Pancreas (tissue), 10 donors: Measurements from ENCODE around the gene SLC34A2. TPM values are rescaled to one million over a fixed set of nuclear protein-coding genes. Genes with fewer than 3 reads are reported as not detected.
A peak's percentile ranks its signal among the peaks of the same experiment; 100 is the strongest.
"Not testable (repeated sequence)": the region's sequence is repeated elsewhere in the genome, so short reads cannot be mapped to it uniquely, and the experiment has no call there.

ENCODE experiments used
- ATAC-seq, 4 donors: fragments of 200-7000 bp; cut with Tn5 transposase; one replicate each; pipeline versions ENCODE4 v1.8.0 to v1.9.1; 2020; ENCODE audit warnings: mild to moderate bottlenecking in 4 of 4, moderate library complexity in 4 of 4
- DNase-seq, 6 donors: peaks; one replicate each; pipeline ENCODE4 v3.0.0-alpha.2; 2020
- FAIRE-seq: peaks from 2 replicates; lab custom pipeline; 2012; peaks lifted over from hg19 to GRCh38; lab: Jason Lieb, UNC
- H3K27ac ChIP-seq, 4 donors: fragments of 200-600 bp; sonication (generic); 1 replicate in 3 of 4; 2 replicates in 1 of 4; pipeline versions ENCODE4 v1.5.0 to v1.8.0; 2020
- H3K27me3 ChIP-seq, 4 donors: fragments of 200-600 bp; one replicate each; pipeline ENCODE4 v1.8.0; 2021
- H3K36me3 ChIP-seq, 3 donors: fragments of 200-600 bp; sonication (generic) in 1 of 3; one replicate each; pipeline versions ENCODE4 v1.5.0 to v1.8.0; 2020 to 2021
- H3K4me1 ChIP-seq, 3 donors: fragments of 200-600 bp; one replicate each; pipeline ENCODE4 v1.8.0; 2021
- H3K4me3 ChIP-seq, 4 donors: fragments of 200-600 bp; sonication (generic) in 2 of 4; one replicate each; pipeline versions ENCODE4 v1.5.0 to v1.8.0; 2020 to 2021
- H3K9me3 ChIP-seq, 4 donors: fragments of 200-600 bp; one replicate each; pipeline ENCODE4 v1.8.0; 2021
- WGBS, 2 donors: extraction: QIAGEN DNeasy Blood & Tissue Kit; methylation state at CpG; one replicate each; pipeline ENCODE4 v1.1.7; 2013; 5-methylcytosine and 5-hydroxymethylcytosine counted together
- intact Hi-C, 3 donors: fragments of 100-400 bp; cut with DNase I; formaldehyde crosslinking; loops; one replicate each; pipeline versions ENCODE4 v1.11.1 to v1.14.2; 2022
- polyA plus RNA-seq, 2 donors: library from polyadenylated mRNA; stranded (reverse); fragments of 200-250 nt; gene quantifications; one replicate each; pipeline ENCODE4 v1.2.3, GENCODE V29; 2013
- total RNA-seq, 6 donors: library from RNA; stranded (reverse); fragmentation: NEBNext Ultra II Directional in 4 of 6; extraction: Animal tissue kit (Norgen Biotek cat#: 25700) in 4 of 6; gene quantifications; one replicate each; pipeline versions ENCODE4 v1.2.1 to v1.2.4, GENCODE V29; 2021 to 2023
- TF ChIP-seq, protein P1 (sequence below), 4 donors: fragments of 200-600 bp; sonication (generic) in 3 of 4; IDR thresholded peaks; one replicate each; pipeline versions ENCODE4 v1.5.0 to v1.8.0; 2021; ENCODE audit warnings: antibody characterized with exemption in 4 of 4
- donor health status: healthy with polysubstance abuse.
- donor health status: DM: no; HTN: no; CAD: no; lungs with moderate emphysema.
- donor health status: DM: no; HTN: no; CAD: no.
- donor health status: control.
- donor health status: control.
- donor health status: Bipolar disorder and iron deficiency.
- donor health status: DM: yes; HTN: yes; CAD: no.
- donor health status: DM: no; HTN: no; CAD: no.
- donor health status: DM: no; HTN: no; CAD: no.
- donor health status: DM: yes; HTN: yes; CAD: no.

The SLC34A2 gene, protein sequence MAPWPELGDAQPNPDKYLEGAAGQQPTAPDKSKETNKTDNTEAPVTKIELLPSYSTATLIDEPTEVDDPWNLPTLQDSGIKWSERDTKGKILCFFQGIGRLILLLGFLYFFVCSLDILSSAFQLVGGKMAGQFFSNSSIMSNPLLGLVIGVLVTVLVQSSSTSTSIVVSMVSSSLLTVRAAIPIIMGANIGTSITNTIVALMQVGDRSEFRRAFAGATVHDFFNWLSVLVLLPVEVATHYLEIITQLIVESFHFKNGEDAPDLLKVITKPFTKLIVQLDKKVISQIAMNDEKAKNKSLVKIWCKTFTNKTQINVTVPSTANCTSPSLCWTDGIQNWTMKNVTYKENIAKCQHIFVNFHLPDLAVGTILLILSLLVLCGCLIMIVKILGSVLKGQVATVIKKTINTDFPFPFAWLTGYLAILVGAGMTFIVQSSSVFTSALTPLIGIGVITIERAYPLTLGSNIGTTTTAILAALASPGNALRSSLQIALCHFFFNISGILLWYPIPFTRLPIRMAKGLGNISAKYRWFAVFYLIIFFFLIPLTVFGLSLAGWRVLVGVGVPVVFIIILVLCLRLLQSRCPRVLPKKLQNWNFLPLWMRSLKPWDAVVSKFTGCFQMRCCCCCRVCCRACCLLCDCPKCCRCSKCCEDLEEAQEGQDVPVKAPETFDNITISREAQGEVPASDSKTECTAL
- total RNA-seq, result 10 to 100 TPM in 2 of 6 donors, 1 to 10 TPM in 4; 6.0 to 21.1 (median 8.3) TPM
- 1 to 10 TPM; 3.9 TPM for polyA plus RNA-seq

DNA sequence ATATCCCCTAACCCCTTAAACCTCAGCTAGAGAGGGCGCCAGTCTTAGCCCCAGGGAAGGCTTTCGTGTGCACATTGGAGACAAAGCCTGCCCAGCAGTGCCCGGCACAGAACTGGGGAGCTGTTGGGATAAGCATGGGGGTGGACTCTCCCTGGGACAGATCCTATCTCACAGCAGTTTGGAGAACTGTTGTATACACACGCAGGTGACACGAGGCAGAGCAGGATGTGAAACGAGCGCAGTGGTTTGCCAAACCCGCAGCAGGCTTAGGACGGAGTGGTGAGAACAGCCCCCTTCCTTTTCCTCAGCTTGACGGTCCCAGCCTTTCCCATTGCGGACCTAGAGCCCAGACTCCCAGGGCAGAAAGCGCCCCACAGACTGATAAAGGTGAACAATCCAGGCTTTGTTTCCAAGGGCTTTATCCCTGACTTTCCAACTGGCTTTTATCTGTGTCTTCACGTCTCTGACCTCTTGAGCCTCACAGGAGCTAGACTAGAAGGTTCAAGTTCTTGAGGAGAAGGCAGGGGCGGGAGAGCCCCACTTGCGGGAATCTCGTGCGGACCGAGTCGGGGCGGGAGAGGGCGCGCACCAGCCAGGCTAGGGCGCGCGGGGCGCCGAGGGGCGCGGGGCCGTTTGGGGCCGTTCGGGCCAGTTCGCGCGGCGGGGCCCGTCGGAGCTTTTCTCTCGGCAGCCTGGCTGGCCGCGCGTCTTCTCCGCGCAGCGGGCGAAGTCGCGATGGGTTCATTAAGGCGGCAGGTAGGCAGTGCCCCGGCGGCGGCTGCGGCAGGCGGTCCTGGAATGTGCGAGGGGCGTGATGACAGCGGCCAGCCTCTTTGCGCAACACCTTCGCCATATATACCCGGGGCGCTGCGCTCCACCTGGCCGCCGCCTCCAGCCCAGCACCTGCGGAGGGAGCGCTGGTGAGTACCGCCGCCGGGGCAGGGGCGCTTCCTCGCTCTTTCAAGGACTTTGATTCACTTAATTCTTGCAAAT lies at the start of gene SLC34A2:
Gene SLC34A2, plus strand, starts transcription at position 881 of the 993 bp plus-strand sequence. CDS start 6,650 bp downstream, outside the sequence.
- no peaks in the 10 kb centered on the region for H3K4me1 ChIP-seq
- ATAC-seq, result peak; percentile 65 to 79 (median 70)
- TF ChIP-seq, protein P1, sequence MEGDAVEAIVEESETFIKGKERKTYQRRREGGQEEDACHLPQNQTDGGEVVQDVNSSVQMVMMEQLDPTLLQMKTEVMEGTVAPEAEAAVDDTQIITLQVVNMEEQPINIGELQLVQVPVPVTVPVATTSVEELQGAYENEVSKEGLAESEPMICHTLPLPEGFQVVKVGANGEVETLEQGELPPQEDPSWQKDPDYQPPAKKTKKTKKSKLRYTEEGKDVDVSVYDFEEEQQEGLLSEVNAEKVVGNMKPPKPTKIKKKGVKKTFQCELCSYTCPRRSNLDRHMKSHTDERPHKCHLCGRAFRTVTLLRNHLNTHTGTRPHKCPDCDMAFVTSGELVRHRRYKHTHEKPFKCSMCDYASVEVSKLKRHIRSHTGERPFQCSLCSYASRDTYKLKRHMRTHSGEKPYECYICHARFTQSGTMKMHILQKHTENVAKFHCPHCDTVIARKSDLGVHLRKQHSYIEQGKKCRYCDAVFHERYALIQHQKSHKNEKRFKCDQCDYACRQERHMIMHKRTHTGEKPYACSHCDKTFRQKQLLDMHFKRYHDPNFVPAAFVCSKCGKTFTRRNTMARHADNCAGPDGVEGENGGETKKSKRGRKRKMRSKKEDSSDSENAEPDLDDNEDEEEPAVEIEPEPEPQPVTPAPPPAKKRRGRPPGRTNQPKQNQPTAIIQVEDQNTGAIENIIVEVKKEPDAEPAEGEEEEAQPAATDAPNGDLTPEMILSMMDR (IDR thresholded peaks at IDR 0.05), result no peak
- peak within 1 kb of the TSS; percentile 23 to 75 (median 68) for H3K27ac ChIP-seq
- no peaks in the 10 kb centered on the region for H3K27me3 ChIP-seq
- 2 to 3% methylated on average over 59 to 71 of the region's 71 CpGs for WGBS, 2 donors
- peak in 5 of 6 donors; percentile 30 to 76 (median 64) for DNase-seq
- H3K36me3 ChIP-seq, result no peaks in the 10 kb centered on the region
- peak within 1 kb of the TSS in 3 of 4 donors; percentile 8 to 36 (median 33) for H3K4me3 ChIP-seq
- intact Hi-C loops, result no loop called here
- H3K9me3 ChIP-seq, result no peaks in the 10 kb centered on the region
- no peak for FAIRE-seq

DNA sequence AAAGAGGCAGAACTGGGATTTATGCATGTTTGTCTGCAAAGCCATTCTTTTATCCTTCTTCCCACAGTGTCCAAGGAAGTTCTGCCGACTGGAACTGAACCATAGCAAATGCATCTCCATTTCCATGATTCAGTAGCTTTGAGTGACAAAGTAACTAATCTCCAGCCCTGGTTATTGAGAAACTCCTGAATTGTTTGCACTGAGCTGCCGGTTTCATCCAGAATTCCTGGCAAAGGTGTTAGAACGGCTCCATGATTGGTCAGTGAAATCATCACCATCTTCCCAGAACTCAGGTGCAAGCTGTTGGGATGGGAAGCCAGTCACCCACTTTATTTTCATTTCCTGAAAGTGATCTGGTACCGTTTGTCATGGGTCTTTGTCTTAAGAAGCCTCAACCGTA lies 47.0 kb upstream of the SLC34A2 start:
- DNase-seq, result no peak

DNA sequence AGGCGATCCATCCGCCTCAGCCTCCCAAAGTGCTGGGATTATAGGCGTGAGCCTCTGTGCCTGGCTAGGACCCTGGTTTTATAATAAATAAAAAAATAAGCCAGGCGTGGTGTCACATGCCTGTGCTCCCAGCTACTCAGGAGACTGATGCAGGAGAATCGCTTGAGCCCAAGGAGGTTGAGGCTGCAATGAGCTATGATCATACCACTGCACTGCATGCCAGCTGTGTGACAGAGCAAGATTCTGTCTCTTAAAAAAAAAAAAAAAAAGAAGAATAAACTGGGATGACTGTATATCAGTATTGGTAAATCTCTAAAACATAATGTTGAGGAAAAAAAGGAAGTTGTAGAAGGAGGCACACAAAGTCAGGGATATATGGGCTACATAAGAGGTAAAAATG lies 45.7 kb upstream of the SLC34A2 start:
- FAIRE-seq, result no peak
- 77 to 84% methylated on average over 5 of the region's 5 CpGs for WGBS, 2 donors

More for the DNA sequence above, 47.0 kb upstream of the SLC34A2 start:
- TF ChIP-seq, protein P1 (IDR thresholded peaks at IDR 0.05), result no peak
- WGBS, 2 donors, result 33 to 41% methylated on average over 5 of the region's 5 CpGs
- no peak overlapping the region for H3K4me3 ChIP-seq
- H3K27ac ChIP-seq, result no peak overlapping the region
- H3K4me1 ChIP-seq, result no peaks in the 10 kb centered on the region
- FAIRE-seq (no peak), ATAC-seq (peak in 3 of 4 donors; percentile 26 to 59 (median 50))
- intact Hi-C loops, result no loop called here
- H3K36me3 ChIP-seq, result no peaks in the 10 kb centered on the region
- no peaks in the 10 kb centered on the region for H3K27me3 ChIP-seq
- H3K9me3 ChIP-seq, result no peaks in the 10 kb centered on the region

DNA sequence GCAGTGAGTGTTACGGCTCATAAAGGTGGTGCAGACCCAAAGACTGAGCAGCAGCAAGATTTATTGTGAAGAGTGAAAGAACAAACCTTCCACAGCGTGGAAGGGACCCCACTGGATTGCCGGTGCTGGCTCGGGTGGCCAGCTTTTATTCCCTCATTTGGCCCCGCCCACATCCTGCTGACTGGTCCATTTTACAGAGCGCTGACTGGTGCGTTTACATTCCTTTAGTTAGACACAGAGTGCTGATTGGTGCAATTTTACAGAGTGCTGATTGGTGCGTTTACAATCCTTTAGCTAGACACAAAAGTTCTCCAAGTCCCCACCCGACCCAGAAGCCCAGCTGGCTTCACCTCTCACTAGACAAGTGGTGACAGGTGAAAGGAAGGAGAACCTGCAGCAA lies 42.0 kb upstream of the SLC34A2 start:
- H3K36me3 ChIP-seq, intact Hi-C loops, H3K4me1 ChIP-seq, ATAC-seq, H3K4me3 ChIP-seq, DNase-seq, H3K27ac ChIP-seq, H3K9me3 ChIP-seq, FAIRE-seq, H3K27me3 ChIP-seq: not testable (repeated sequence)
- 74 to 77% methylated on average over 9 of the region's 9 CpGs for WGBS, 2 donors

More for the DNA sequence above, 45.7 kb upstream of the SLC34A2 start:
- intact Hi-C loops, result no loop called here
- TF ChIP-seq, protein P1 (IDR thresholded peaks at IDR 0.05), result no peak
- Histone ChIP-seq H3K27ac (no peak overlapping the region), H3K27me3 (no peaks in the 10 kb centered on the region), H3K4me1 (no peaks in the 10 kb centered on the region), H3K36me3 (no peaks in the 10 kb centered on the region), H3K9me3 (no peaks in the 10 kb centered on the region), H3K4me3 (no peak overlapping the region)
- ATAC-seq (no peak), DNase-seq (no peak)
